LNCaP clone FGC (cell line): Measurements from ENCODE around the gene OR10V1.
A peak's percentile ranks its signal among the peaks of the same experiment; 100 is the strongest.

Source experiments
- DNase-seq: peaks from one replicate; pipeline ENCODE4 v3.0.0-alpha.2; 2011; ENCODE audit warnings: low read depth
- H3K4me3 ChIP-seq: 2 replicates; pipeline ENCODE4 v1.5.1; 2011; ENCODE audit warnings: mild to moderate bottlenecking, low read depth, low read length, control low read depth
- CTCF ChIP-seq: IDR thresholded peaks from 2 replicates; pipeline ENCODE4 v1.5.1; 2012; ENCODE audit warnings: mild to moderate bottlenecking; ENCODE audit not compliant: control insufficient read depth, insufficient read depth; ENCODE audit errors: extremely low read depth

Gene OR10V1

DNA sequence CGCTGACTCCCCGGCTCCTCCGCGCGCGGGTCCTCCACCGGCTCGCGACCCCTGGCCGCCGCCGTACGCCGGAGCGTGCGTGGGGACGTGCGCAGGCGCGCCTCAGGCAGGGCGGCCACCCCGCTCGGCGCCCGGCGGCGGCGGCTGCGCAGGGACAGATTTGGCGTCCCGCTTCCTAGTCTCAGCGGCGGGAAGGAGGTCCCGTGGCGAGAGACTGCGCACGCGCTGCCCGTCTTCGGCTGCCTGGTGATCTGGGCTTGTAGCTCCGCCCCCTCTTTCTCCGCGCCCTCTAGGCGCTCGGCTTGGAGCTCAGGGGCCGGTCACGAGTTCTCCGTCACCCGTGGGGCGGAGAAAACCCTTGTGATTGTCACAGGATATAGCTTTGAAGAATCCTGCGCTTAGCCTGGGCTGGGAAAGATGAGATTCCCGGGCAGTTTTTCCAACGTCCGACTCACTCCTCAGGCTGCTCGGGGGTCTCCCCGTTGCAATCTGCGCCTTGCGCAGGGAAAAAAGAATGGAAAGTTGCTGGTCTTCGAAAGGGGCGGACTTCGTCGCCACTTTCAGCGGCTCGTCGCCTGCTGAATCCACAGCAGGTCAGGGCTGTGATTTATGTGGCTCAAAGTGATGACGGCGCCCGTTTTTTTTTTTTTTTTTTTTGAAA, 44.6 kb downstream of the OR10V1 start, which contains the start of gene PATL1:
Gene PATL1 (minus strand): TSS at position 88 of the 661 bp plus-strand sequence. CDS start 142 bp downstream, outside the sequence.
- TF ChIP-seq CTCF: no peak
- peak within 1 kb of the TSS; percentile 88 for H3K4me3 ChIP-seq
- DNase-seq: peak; percentile 95

GRCh38 chr11:59668188-59668949, 45.3 kb downstream of the OR10V1 start:
- no peak for DNase-seq

GRCh38 chr11:59667812-59668187, 45.8 kb downstream of the OR10V1 start:
- no peak for TF ChIP-seq CTCF
- no peak for DNase-seq
- H3K4me3 ChIP-seq: peak overlapping the region; percentile 88

More at GRCh38 chr11:59668188-59668949, 45.3 kb downstream of the OR10V1 start:
- peak overlapping the region; percentile 88 for H3K4me3 ChIP-seq
- TF ChIP-seq CTCF: no peak

GRCh38 chr11:59666969-59667368, 46.7 kb downstream of the OR10V1 start:
- H3K4me3 ChIP-seq: no peak overlapping the region
- TF ChIP-seq CTCF: no peak
- DNase-seq: no peak
